ENCODE results near the gene TGOLN2.
A peak's percentile ranks its signal among the peaks of the same experiment; 100 is the strongest.
"Not testable (repeated sequence)": the region's sequence is repeated elsewhere in the genome, so short reads cannot be mapped to it uniquely, and the experiment has no call there.

TGOLN2 gene

DNA sequence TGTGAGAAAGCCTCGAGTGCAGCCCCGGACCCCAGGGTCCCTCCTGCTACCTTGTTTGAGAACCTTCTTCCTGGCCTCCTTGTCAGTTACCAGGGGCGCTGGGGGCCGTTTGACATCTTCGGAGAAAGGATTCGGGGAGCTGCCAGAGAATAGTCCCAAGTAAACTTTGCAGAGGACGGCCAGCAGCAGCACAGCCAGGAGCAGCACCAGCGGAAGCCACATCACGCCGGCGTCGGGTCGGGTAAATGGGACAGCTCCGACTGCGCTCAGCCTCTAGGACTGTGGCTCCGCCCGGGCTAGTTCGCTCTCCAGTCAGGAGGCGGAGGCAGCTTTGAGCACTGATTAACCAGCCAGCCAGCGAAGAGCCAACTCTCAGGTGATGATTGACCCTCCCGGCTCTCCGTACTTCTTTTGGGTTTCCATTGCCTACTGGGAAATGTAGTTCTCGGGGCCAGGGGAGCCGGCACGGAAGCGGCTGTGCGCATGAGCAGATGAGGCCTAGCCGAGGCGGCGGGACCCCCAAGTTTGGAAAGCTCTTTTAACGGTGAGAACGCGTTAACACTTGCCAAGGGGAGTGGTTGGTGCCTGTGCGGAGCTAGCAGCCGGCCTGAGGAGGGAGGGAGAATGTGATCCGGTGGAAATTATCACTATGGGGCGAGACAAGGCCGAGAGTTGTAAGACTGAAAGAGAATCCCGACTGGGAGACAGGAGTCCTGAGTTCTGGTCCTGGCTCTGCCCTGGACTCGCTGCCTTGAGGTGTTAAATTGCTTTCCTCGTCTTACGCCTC, 26.7 kb upstream of the TGOLN2 start, which contains the start of the genes ELMOD3 and RETSAT:
Gene ELMOD3, plus strand, starts transcription at position 484 of the 787 bp plus-strand sequence. CDS start 2,430 bp downstream, outside the sequence.
Gene RETSAT, minus strand, starts transcription at position 243 of the 787 bp plus-strand sequence. Its CDS starts 21 bp downstream, at position 222.
- peaks cover 25 to 45% of the 10 kb centered on the region in 2 donors for H3K4me1 Mint-ChIP-seq (ENCODE audit: low read depth in 2 of 2)
- peaks cover 54% of the 10 kb centered on the region for H3K36me3 Mint-ChIP-seq (ENCODE audit: insufficient read depth)
- H3K9me3 Mint-ChIP-seq: no peaks in the 10 kb centered on the region
- peak; percentile 96 to 98 (median 98) for DNase-seq
- peak within 1 kb of the TSS; percentile 96 to 97 for H3K4me3 Mint-ChIP-seq
- no peaks in the 10 kb centered on the region for H3K27me3 Mint-ChIP-seq
- H3K27ac Mint-ChIP-seq: peak within 1 kb of the TSS; percentile 98 to 99
- peak; percentile 98 for ATAC-seq (replicated peaks)

DNA sequence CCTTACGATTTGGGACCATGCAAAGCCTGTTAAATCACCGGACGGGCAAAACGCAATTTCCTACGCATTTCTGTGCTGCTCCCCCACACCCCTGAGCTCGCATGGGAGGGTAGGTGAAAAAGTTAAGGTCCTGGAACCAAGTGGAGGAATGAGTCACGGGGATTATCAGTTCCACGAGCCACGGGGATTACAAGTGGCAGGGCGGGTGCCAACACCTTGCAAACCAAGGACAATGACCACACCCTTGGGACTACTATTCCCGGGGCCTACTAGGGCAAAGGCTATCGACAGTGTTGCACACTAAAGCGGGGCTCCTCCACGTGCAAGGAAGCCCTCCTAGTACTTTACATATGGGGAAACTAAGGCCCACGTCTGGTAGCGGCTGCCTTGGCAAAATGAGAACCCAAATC, 26.1 kb upstream of the TGOLN2 start:
- peak in 1 of 3 experiments; percentile 6 for DNase-seq
- peak overlapping the region; percentile 98 to 99 for H3K27ac Mint-ChIP-seq
- H3K27me3 Mint-ChIP-seq: no peaks in the 10 kb centered on the region
- ATAC-seq (replicated peaks): no peak
- H3K4me3 Mint-ChIP-seq: peak overlapping the region; percentile 96 to 97
- H3K36me3 Mint-ChIP-seq (ENCODE audit: insufficient read depth): peaks cover 56% of the 10 kb centered on the region
- H3K9me3 Mint-ChIP-seq: no peaks in the 10 kb centered on the region
- H3K4me1 Mint-ChIP-seq (ENCODE audit: low read depth in 2 of 2): peaks cover 23 to 42% of the 10 kb centered on the region in 2 donors

DNA sequence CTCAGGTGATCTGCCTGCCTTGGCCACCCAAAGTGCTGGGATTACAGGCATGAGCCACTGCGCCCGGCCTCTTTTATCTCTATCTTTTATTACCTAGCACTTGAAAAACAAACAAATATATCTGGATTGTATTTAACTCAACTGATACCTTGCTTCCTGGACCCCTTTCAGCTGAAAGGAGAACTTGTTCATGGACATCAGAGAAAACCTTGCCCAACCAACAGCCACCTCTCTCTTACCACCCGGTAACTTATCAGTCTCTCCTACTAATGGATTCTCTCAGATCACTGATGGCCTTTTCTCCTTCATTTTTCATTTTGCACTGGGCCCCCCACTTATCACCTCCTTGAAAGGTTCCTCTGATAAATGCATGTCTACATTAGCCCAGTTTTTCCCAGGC, 19.8 kb upstream of the TGOLN2 start:
- H3K27ac Mint-ChIP-seq: peak overlapping the region in 1 of 2 donors; percentile 1
- ATAC-seq (replicated peaks): no peak
- peaks cover 38% of the 10 kb centered on the region for H3K36me3 Mint-ChIP-seq (ENCODE audit: insufficient read depth)
- peaks cover 4 to 6% of the 10 kb centered on the region in 2 donors for H3K4me1 Mint-ChIP-seq (ENCODE audit: low read depth in 2 of 2)
- no peaks in the 10 kb centered on the region for H3K9me3 Mint-ChIP-seq
- no peak for DNase-seq
- no peak overlapping the region for H3K4me3 Mint-ChIP-seq
- no peaks in the 10 kb centered on the region for H3K27me3 Mint-ChIP-seq

DNA sequence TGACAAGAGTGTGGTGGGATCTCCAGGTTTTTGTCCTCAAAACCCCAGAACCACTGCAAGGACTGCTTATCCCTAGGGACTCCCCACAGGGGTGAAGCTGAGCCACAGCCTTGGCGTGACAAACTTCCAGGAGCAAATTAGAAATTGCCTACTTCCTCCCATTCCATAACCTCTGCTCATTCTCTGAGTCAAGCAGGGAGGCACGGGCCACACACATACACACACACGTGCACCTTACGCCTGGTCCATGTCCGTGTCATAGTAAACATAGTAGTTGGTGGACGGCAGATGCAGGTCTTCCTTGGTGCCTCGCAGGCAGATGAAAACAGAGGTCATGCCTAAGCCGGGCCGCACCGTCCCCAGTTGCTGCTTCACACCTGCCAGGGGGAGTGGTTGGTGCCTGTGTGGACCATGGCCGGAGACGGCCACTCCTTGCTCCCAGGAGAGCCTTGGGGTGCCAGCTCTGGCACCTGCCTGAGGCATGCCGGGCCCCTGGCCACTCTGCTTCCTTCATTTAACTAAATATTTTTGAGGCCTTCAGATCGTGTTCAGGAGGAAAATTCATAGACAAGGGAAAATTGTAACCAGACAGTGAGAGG, 16.7 kb upstream of the TGOLN2 start:
- ATAC-seq (replicated peaks) (no peak), DNase-seq (no peak)
- Mint-ChIP-seq H3K36me3 (ENCODE audit: insufficient read depth) (peaks cover 21% of the 10 kb centered on the region), H3K9me3 (no peaks in the 10 kb centered on the region), H3K4me1 (ENCODE audit: low read depth in 2 of 2) (peaks cover 0 to 3% of the 10 kb centered on the region in 2 donors), H3K27me3 (no peaks in the 10 kb centered on the region), H3K27ac (no peak overlapping the region), H3K4me3 (no peak overlapping the region)

DNA sequence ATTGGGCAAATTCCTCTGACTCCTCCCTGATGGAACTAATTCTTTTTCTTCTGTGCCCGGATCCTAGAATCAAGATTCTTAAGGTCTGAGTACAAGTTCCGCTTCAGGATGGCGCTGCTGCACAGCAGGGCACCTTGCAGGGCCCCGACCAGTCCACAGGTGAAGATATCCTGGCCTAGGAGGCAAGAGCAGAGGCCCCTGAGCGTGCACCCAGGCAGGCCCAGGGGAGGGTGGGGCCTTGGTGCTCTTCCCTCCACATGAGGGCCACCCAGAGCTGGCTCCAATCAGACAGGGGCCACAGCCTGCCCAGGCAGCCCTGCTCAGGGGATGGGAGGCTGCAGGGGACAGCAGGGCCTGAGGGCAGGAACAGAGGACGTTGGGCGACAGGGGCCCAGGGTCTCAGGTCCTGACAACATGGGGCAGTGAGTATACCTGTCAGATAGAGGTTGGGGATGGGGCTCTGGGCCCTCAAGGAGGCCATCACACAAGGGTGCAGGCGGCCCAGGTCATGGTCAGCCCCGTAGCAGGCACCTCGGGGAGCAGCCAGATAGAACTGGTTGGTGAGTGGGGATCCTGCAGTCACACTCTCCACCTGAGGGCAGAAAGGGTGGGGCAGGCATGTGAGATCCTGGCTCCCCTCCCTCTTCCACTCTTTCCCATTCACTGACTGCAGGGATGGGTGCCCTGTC, 15.6 kb upstream of the TGOLN2 start:
- H3K9me3 Mint-ChIP-seq; H3K4me1 Mint-ChIP-seq (ENCODE audit: low read depth in 2 of 2); H3K27me3 Mint-ChIP-seq; DNase-seq; H3K4me3 Mint-ChIP-seq; ATAC-seq (replicated peaks); H3K27ac Mint-ChIP-seq: not testable (repeated sequence)
- peaks cover 15% of the 10 kb centered on the region for H3K36me3 Mint-ChIP-seq (ENCODE audit: insufficient read depth)

DNA sequence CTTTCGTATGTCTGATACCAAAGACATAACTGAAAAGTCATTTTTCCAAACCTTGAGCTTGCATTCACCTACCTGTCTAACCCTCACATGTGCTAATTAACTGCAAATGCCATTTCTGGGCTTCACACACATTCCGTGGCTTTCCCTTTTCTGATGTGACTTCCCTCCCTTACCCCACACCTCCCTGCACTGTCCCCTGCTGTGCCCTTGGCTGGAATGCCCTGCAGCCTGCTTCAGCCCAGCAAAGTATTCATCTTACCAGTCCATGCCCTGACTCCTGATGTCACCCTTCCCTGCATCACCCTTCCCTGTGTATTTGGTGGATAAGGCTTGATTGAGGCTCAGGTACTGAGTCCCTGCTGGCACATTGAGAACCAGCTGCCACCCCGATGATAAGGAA, 14.4 kb upstream of the TGOLN2 start:
- no peak overlapping the region for H3K27ac Mint-ChIP-seq
- no peaks in the 10 kb centered on the region for H3K9me3 Mint-ChIP-seq
- H3K4me1 Mint-ChIP-seq (ENCODE audit: low read depth in 2 of 2): peaks cover 0 to 3% of the 10 kb centered on the region in 2 donors
- no peak overlapping the region for H3K4me3 Mint-ChIP-seq
- DNase-seq (no peak), ATAC-seq (replicated peaks) (no peak)
- H3K36me3 Mint-ChIP-seq (ENCODE audit: insufficient read depth): peaks cover 9% of the 10 kb centered on the region
- no peaks in the 10 kb centered on the region for H3K27me3 Mint-ChIP-seq

DNA sequence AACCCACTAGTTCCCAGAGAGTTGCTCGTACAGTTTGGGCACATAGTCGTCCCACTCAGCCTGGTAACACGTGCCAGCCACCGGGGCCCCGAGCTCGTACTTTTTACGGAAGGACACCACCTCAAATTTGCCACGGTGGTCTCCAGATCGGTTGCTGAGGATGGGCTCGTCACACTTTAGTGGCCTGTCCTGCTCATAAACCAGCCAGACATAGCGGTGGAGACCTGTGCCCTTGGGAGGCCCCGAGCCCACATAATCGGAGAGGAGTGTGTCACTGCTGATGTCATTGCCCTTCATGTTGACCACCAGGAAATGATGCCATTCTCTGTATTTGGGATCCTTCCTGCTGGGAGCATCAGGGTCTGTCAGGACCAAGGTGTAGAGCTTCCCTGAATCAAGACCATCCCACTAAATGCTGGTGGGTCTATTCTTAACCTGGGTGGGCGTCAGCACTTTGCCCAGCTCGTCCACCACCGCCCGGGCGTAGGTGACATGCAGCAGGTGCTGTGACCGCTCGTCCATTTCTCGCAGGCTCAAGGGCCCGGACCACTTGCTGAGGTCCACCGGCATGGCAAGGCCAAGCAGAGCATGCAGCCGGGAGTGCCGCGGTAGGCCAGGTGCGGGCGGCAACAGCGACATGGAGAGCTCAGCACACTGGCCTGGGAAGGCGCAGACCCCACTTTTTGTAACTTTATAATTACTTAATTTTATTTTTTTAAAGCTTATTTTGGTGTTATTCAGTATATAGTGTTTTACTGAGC, 13.7 kb upstream of the TGOLN2 start:
- no peaks in the 10 kb centered on the region for H3K9me3 Mint-ChIP-seq
- ATAC-seq (replicated peaks) (no peak), DNase-seq (no peak)
- peaks cover 0 to 3% of the 10 kb centered on the region in 2 donors for H3K4me1 Mint-ChIP-seq (ENCODE audit: low read depth in 2 of 2)
- no peak overlapping the region for H3K27ac Mint-ChIP-seq
- H3K4me3 Mint-ChIP-seq: no peak overlapping the region
- peaks cover 6% of the 10 kb centered on the region for H3K36me3 Mint-ChIP-seq (ENCODE audit: insufficient read depth)
- no peaks in the 10 kb centered on the region for H3K27me3 Mint-ChIP-seq

DNA sequence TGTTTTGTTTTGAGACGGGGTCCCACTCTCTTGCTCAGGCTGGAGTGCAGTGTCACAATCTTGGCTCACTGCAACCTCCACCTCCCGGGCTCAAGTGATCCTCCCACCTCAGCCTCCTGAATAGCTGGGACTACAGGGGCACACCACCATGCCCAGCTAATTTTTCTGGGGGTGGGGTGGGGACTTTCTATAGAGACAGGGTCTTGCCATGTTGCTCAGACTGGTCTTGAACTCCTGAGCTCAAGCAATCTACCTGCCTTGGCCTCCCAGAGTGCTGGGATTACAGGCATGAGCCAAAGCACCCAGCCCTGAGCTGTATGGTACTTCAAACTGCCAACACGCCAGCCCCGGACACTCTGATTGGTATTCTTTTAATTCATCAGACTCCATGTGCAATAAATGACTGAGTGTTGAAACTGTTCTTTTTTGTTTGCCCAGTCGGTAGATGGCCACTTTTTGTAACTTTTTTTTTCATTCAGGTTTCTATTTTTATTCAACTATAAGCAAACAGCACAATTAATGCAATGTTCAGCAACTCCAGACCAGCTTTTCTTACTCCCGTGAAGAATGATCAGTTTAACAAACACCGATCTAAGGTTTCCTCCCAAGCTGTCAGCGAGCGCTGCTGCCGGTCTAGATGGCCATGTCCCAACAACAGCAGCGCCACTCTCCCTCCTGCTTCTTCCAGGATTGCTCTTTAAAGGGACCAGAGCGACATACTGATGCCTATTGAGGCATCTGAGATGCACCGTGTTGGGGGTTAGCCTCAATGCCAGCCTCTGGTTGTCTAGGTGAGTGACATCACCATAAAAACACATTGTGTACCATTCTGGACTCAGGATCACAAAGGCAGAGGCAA, 12.5 kb upstream of the TGOLN2 start:
- peaks cover 0 to 3% of the 10 kb centered on the region in 2 donors for H3K4me1 Mint-ChIP-seq (ENCODE audit: low read depth in 2 of 2)

DNA sequence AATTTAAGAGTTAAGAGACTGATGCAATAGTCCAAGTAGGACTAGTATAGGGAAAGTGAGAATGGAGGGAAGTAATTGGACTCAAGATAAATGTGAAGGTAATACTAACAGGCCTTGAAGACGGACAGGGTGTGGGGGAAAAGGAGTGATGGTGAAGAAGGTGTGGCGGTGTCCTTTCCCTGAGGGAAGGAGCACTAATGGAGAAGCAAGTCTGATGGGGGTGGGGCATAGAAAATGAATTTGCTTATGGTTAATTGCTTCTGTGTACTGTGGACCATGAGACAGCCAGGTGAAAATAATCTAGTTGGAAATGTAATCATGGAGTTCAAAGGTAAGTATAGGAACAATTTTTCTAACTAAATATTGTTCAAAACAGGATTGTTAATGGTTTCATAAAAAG, 7.1 kb upstream of the TGOLN2 start:
- no peak overlapping the region for H3K4me3 Mint-ChIP-seq

More for the DNA sequence above, 12.5 kb upstream of the TGOLN2 start:
- no peak overlapping the region for H3K4me3 Mint-ChIP-seq
- peak overlapping the region in 1 of 2 donors; percentile 17 for H3K27ac Mint-ChIP-seq
- H3K27me3 Mint-ChIP-seq: no peaks in the 10 kb centered on the region
- DNase-seq (no peak), ATAC-seq (replicated peaks) (no peak)
- peaks cover 6% of the 10 kb centered on the region for H3K36me3 Mint-ChIP-seq (ENCODE audit: insufficient read depth)
- H3K9me3 Mint-ChIP-seq: no peaks in the 10 kb centered on the region

DNA sequence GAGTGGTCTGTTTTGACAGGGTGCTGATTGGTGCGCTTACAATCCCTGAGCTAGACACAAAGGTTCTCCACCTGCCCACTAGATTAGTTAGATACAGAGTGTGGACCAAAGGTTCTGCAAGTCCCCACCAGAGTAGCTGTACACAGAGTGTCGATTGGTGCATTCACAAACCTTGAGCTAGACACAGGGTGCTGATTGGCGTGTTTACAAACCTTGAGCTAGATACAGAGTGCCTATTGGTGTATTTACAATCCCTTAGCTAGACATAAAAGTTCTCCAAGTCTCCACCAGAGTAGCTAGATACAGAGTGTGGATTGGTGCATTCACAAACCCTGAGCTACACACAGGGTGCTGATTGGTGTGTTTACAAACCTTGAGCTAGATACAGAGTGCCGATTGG, 6.1 kb upstream of the TGOLN2 start:
- DNase-seq; H3K27ac Mint-ChIP-seq; H3K9me3 Mint-ChIP-seq; H3K4me1 Mint-ChIP-seq (ENCODE audit: low read depth in 2 of 2); H3K4me3 Mint-ChIP-seq; H3K36me3 Mint-ChIP-seq (ENCODE audit: insufficient read depth); H3K27me3 Mint-ChIP-seq; ATAC-seq (replicated peaks): not testable (repeated sequence)

More for the DNA sequence above, 7.1 kb upstream of the TGOLN2 start:
- Mint-ChIP-seq H3K36me3 (ENCODE audit: insufficient read depth) (no peaks in the 10 kb centered on the region), H3K9me3 (no peaks in the 10 kb centered on the region), H3K27ac (no peak overlapping the region), H3K4me1 (ENCODE audit: low read depth in 2 of 2) (peaks cover 0 to 6% of the 10 kb centered on the region in 2 donors), H3K27me3 (peaks cover under 1 to 8% of the 10 kb centered on the region in 2 donors)
- no peak for DNase-seq
- no peak for ATAC-seq (replicated peaks)

DNA sequence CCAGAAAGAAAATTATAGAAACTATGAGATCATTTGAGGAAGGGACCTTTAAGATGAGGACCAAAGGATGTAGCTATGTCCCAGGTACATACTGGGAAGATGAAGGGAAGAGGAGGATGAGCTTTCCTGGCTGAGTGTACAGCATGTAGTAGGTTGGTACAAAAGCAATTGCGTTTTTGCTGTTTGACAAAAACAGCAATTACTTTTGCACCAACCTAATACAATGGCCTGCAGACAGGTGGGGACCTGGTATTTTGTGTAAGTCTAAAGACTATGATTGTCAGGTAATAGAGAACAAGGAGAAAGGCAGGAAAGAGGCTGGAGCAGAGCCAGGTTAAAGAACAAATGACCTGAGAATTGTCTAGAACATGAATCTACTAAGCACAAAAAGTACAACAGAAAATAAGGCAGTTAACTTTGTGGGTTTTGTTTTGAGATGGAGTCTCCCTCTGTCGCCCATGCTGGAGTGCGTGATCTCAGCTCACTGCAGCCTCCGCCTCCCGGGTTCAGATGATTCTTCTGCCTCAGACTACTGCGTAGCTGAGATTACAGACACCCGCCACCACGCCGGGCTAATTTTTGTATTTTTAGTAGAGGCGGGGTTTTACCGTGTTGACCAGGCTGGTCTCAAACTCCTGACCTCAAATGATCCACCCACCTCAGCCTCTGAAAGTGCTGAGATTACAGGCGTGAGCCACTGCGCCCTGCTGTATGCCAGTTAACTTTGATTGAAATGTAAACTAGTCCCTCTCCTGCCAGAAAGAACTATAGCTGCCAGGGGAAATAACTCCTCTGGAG, 3.2 kb upstream of the TGOLN2 start:
- Mint-ChIP-seq H3K4me3 (no peak overlapping the region), H3K4me1 (ENCODE audit: low read depth in 2 of 2) (peaks cover 14 to 24% of the 10 kb centered on the region in 2 donors), H3K27ac (no peak overlapping the region), H3K36me3 (ENCODE audit: insufficient read depth) (peaks cover 25% of the 10 kb centered on the region), H3K27me3 (peaks cover 6 to 8% of the 10 kb centered on the region in 2 donors), H3K9me3 (no peaks in the 10 kb centered on the region)
- DNase-seq: no peak
- no peak for ATAC-seq (replicated peaks)

DNA sequence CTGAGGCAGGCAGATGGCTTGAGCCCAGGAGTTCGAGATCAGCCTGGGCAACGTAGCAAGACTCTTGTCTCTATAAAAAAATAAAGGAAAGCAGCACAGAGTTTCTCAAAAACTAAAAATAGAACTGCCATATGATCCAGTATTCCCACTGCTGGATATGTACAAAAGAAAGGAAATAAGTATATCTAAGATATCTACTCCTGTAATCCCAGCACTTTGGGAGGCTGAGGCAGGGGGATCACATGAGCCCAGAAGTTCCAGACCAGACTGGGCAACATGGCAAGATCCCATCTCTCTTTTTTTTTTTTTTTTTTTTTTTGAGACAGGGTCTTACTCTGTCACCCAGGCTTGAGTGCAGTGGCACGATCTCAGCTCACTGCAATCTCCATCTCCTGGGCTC, 1.9 kb upstream of the TGOLN2 start:
- H3K4me3 Mint-ChIP-seq; DNase-seq; ATAC-seq (replicated peaks); H3K27me3 Mint-ChIP-seq; H3K9me3 Mint-ChIP-seq: not testable (repeated sequence)
- Mint-ChIP-seq H3K36me3 (ENCODE audit: insufficient read depth) (peaks cover 39% of the 10 kb centered on the region), H3K27ac (peak overlapping the region in 1 of 2 donors; percentile 10), H3K4me1 (ENCODE audit: low read depth in 2 of 2) (peaks cover 26 to 38% of the 10 kb centered on the region in 2 donors)
